Measurements from ENCODE around the gene CD247. TPM values are rescaled to one million over a fixed set of nuclear protein-coding genes. Genes with fewer than 3 reads are reported as not detected.
A peak's percentile ranks its signal among the peaks of the same experiment; 100 is the strongest.

The CD247 gene
- total and polyA plus RNA-seq, 9 of the 15 experiments (the other 6 are each of a cell fraction or from before 2014, with no cell fraction given) = 0.08 to 0.42 (median 0.28) TPM; not detected in 5

DNA sequence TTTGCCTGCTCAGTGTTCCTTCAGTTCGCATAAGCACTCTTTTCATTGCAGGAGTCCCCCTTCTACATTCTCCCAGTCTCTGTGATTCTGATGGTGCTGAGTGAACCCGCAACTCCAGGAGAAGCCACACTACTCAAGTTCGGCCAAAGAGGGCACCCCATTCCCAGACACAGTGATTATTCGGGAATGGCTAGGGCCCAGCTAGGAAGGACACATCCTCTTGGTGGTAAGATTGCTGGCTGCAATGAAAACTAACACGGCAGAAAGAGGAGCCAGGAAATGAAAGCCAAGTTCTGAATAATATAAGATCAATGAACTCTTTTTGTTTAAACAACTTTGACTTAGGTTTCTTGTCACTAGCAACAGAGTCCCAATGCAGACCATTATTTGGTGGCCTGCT, 20.3 kb upstream of the CD247 start:
- H3K4me3 ChIP-seq = no peak overlapping the region
- DNase-seq (ENCODE audit: extremely low read depth in 1 of 4, low spot score in 3 of 4) (no peak), FAIRE-seq (no peak), ATAC-seq (no peak)
- no peak overlapping the region for H3K27ac ChIP-seq (ENCODE audit: extremely low read depth, low read depth, low read length)
- peaks cover 30% of the 10 kb centered on the region; the same call in 2 of the 3 replicates for H3K36me3 ChIP-seq (ENCODE audit: control insufficient read depth, insufficient read depth, low read length)
- BruUV-seq (replicated peaks) = no TSS peak
- no peaks in the 10 kb centered on the region for H3K9me1 ChIP-seq (ENCODE audit: control insufficient read depth, insufficient read depth, low read length)
- H4K20me1 ChIP-seq (replicated peaks; ENCODE audit: control insufficient read depth, insufficient read depth, low read length) = peaks cover 3% of the 10 kb centered on the region; the same call in 1 of the 2 replicates
- H3K4me1 ChIP-seq (replicated peaks in 1 of 2; ENCODE audit: control insufficient read depth in 2 of 2, insufficient read depth in 2 of 2, low read length in 2 of 2) = peaks cover 10 to 15% of the 10 kb centered on the region in 2 experiments; a peak in 4 of 5 replicates
- no peak for TF ChIP-seq SIX5 (IDR thresholded peaks at IDR 0.05; ENCODE audit: borderline replicate concordance in 1 of 2, insufficient read depth in 1 of 2, low read depth in 1 of 2, low read length in 2 of 2)
- no peak for TF ChIP-seq MCM3 (IDR thresholded peaks at IDR 0.05)
- no peak for TF ChIP-seq ZNF77 (CRISPR knock-in tag; IDR thresholded peaks at IDR 0.05)
- no peak for TF ChIP-seq ZNF3 (CRISPR knock-in tag; IDR thresholded peaks at IDR 0.05)
- ChIA-PET POLR2A (interaction anchor here (0.6 kb wide), 1 partner anchor 50 kb away, joined by 3 read pairs; no protein-coding TSS in a partner anchor), CTCF (ENCODE audit: low intra/inter-chr PET ratio) (no interaction called here)
- in situ Hi-C loops (cut with MboI) (no loop called here), intact Hi-C loops (cut with micrococcal nuclease) (no loop called here)
- no peak overlapping the region for H3K4me2 ChIP-seq (ENCODE audit: insufficient read depth, low read length)
- no peak overlapping the region for H3K9ac ChIP-seq (ENCODE audit: insufficient read depth in 1 of 2, low read depth in 2 of 2, low read length in 2 of 2)
- H3K27me3 ChIP-seq (ENCODE audit: control insufficient read depth in 2 of 2, insufficient read depth in 2 of 2, low read length in 2 of 2) = no peaks in the 10 kb centered on the region
- H3K79me2 ChIP-seq (ENCODE audit: control insufficient read depth, insufficient read depth, low read length) = no peaks in the 10 kb centered on the region
- 50% methylated on average over 5 of the region's 5 CpGs for WGBS (ENCODE audit: insufficient coverage, low coverage, missing lambda C conversion rate)
- no peak overlapping the region for H2AFZ ChIP-seq (ENCODE audit: low read depth, low read length)
- no peaks in the 10 kb centered on the region for H3K9me3 ChIP-seq (replicated peaks; ENCODE audit: control insufficient read depth, insufficient read depth, low read depth, low read length)

DNA sequence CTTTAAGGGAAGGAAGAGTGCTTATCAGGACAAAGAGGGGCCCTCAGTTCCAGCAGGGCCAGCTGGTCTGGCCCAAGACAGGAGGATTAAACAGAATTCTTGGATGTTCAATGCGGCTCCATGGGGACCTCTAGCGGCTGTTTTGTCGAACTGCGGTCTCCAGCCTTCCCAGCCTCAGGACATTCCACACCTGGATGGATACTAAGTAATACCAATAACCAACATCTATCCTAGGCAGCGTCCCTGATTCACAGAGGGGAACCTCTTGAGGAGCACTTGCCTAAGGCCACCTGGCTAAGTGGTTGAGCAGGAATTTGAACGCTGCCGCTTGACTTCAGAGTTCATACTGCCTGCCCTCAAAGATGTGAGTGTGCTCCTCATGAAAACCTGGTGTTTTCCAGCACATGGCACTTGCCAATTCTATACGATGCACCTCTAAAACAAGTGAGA, 15.5 kb upstream of the CD247 start:
- Histone ChIP-seq H3K36me3 (ENCODE audit: control insufficient read depth, insufficient read depth, low read length) (no peaks in the 10 kb centered on the region), H3K9me3 (replicated peaks; ENCODE audit: control insufficient read depth, insufficient read depth, low read depth, low read length) (no peaks in the 10 kb centered on the region), H3K4me1 (replicated peaks in 1 of 2; ENCODE audit: control insufficient read depth in 2 of 2, insufficient read depth in 2 of 2, low read length in 2 of 2) (no peaks in the 10 kb centered on the region; a peak in 2 of 5 replicates), H3K27me3 (ENCODE audit: control insufficient read depth in 2 of 2, insufficient read depth in 2 of 2, low read length in 2 of 2) (peaks cover 0 to 8% of the 10 kb centered on the region in 2 experiments; a peak in 1 of 5 replicates), H3K79me2 (ENCODE audit: control insufficient read depth, insufficient read depth, low read length) (no peaks in the 10 kb centered on the region), H4K20me1 (replicated peaks; ENCODE audit: control insufficient read depth, insufficient read depth, low read length) (peaks cover 3% of the 10 kb centered on the region; the same call in 1 of the 2 replicates), H2AFZ (ENCODE audit: low read depth, low read length) (peak overlapping the region; percentile 10; the same call in 1 of the 2 replicates), H3K9me1 (ENCODE audit: control insufficient read depth, insufficient read depth, low read length) (no peaks in the 10 kb centered on the region), H3K4me3 (no peak overlapping the region), H3K27ac (ENCODE audit: extremely low read depth, low read depth, low read length) (no peak overlapping the region), H3K9ac (ENCODE audit: insufficient read depth in 1 of 2, low read depth in 2 of 2, low read length in 2 of 2) (no peak overlapping the region), H3K4me2 (ENCODE audit: insufficient read depth, low read length) (no peak overlapping the region)
- intact Hi-C loops (cut with micrococcal nuclease) = loop anchor here (1.0 to 5.0 kb wide), 7 partner anchors 72 to 467 kb away; partner anchors contain the start of gene POU2F1
- DNase-seq (ENCODE audit: extremely low read depth in 1 of 4, low spot score in 3 of 4) (peak; percentile 86 to 88 (median 87)), FAIRE-seq (peak; percentile 93), ATAC-seq (peak; percentile 94)
- no TSS peak for BruUV-seq (replicated peaks)
- in situ Hi-C loops (cut with MboI) = loop anchor here (5.0 kb wide), 1 partner anchor 87 kb away; no protein-coding TSS in a partner anchor
- WGBS (ENCODE audit: insufficient coverage, low coverage, missing lambda C conversion rate) = 2% methylated on average over 8 of the region's 8 CpGs
- CTCF ChIA-PET (ENCODE audit: low intra/inter-chr PET ratio) = interaction anchor here (0.5 to 1.9 kb wide), 8 partner anchors 15 to 663 kb away, joined by 3 to 12 read pairs (median 3); no protein-coding TSS in a partner anchor
- POLR2A ChIA-PET = interaction anchor here (0.5 to 2.4 kb wide), 12 partner anchors 9 to 574 kb away, joined by 3 to 14 read pairs (median 5); partner anchors contain the start of genes CD247 and CREG1
- TF ChIP-seq TEAD1 (CRISPR knock-in tag; IDR thresholded peaks at IDR 0.05) = peak in 1 of 2 experiments; percentile 22; a peak in 1 of 4 replicates
- TF ChIP-seq, protein P1, sequence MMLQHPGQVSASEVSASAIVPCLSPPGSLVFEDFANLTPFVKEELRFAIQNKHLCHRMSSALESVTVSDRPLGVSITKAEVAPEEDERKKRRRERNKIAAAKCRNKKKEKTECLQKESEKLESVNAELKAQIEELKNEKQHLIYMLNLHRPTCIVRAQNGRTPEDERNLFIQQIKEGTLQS (IDR thresholded peaks at IDR 0.05) = no peak
- TF ChIP-seq, protein P1 (CRISPR knock-in tag; conservative IDR thresholded peaks at IDR 0.05) = 0 out of 2 replicates have a peak, but pooled peaks have one; percentile 70
- TF ChIP-seq XRCC5 (IDR thresholded peaks at IDR 0.05; ENCODE audit: low read depth, low read length) = 0 out of 2 replicates have a peak, but pooled peaks have one; percentile 38
- TF ChIP-seq, protein P2, sequence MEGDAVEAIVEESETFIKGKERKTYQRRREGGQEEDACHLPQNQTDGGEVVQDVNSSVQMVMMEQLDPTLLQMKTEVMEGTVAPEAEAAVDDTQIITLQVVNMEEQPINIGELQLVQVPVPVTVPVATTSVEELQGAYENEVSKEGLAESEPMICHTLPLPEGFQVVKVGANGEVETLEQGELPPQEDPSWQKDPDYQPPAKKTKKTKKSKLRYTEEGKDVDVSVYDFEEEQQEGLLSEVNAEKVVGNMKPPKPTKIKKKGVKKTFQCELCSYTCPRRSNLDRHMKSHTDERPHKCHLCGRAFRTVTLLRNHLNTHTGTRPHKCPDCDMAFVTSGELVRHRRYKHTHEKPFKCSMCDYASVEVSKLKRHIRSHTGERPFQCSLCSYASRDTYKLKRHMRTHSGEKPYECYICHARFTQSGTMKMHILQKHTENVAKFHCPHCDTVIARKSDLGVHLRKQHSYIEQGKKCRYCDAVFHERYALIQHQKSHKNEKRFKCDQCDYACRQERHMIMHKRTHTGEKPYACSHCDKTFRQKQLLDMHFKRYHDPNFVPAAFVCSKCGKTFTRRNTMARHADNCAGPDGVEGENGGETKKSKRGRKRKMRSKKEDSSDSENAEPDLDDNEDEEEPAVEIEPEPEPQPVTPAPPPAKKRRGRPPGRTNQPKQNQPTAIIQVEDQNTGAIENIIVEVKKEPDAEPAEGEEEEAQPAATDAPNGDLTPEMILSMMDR (IDR thresholded peaks at IDR 0.05 in 2 of 3, conservative IDR thresholded peaks at IDR 0.05 in 1 of 3; ENCODE audit: insufficient read depth in 2 of 3, low read depth in 1 of 3, low read length in 3 of 3) = peak; percentile 88 to 97 (median 96)
- TF ChIP-seq, protein P3, sequence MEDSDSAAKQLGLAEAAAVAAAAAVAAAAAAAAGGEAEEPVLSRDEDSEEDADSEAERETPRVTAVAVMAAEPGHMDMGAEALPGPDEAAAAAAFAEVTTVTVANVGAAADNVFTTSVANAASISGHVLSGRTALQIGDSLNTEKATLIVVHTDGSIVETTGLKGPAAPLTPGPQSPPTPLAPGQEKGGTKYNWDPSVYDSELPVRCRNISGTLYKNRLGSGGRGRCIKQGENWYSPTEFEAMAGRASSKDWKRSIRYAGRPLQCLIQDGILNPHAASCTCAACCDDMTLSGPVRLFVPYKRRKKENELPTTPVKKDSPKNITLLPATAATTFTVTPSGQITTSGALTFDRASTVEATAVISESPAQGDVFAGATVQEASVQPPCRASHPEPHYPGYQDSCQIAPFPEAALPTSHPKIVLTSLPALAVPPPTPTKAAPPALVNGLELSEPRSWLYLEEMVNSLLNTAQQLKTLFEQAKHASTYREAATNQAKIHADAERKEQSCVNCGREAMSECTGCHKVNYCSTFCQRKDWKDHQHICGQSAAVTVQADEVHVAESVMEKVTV (CRISPR knock-in tag; IDR thresholded peaks at IDR 0.05) = peak; percentile 89
